NCI-H524 treated with DMSO at 0.1 percent for 48 hours (cell line): ENCODE measurements around the gene PRDM1.

Source experiments
- DNase-seq: peaks from one replicate; lab custom pipeline; 2025; lab: John Stamatoyannopoulos, UW

PRDM1 gene

GRCh38 chr6:106097411-106098231, 11.5 kb downstream of the PRDM1 start:
- no peak for DNase-seq

GRCh38 chr6:106098383-106099234, 12.5 kb downstream of the PRDM1 start:
- no peak for DNase-seq

- no peak for DNase-seq
Measured at GRCh38 chr6:106099235-106099537, 13.1 kb downstream of the PRDM1 start.

- DNase-seq: no peak
Measured at GRCh38 chr6:106100755-106101154, 14.6 kb downstream of the PRDM1 start.

GRCh38 chr6:106101466-106101865, 15.3 kb downstream of the PRDM1 start:
- DNase-seq: no peak

GRCh38 chr6:106102034-106102433, 15.9 kb downstream of the PRDM1 start:
- DNase-seq: no peak

GRCh38 chr6:106102967-106103727, 17.0 kb downstream of the PRDM1 start:
- DNase-seq: no peak

GRCh38 chr6:106103728-106104109, 17.6 kb downstream of the PRDM1 start:
- DNase-seq: no peak

GRCh38 chr6:106104476-106104875, 18.3 kb downstream of the PRDM1 start:
- no peak for DNase-seq

GRCh38 chr6:106104941-106105340, 18.8 kb downstream of the PRDM1 start:
- DNase-seq: no peak

- DNase-seq: no peak
Measured at GRCh38 chr6:106105493-106105892, 19.4 kb downstream of the PRDM1 start.

- no peak for DNase-seq
Measured at GRCh38 chr6:106106276-106107042, 20.3 kb downstream of the PRDM1 start.

- DNase-seq: no peak
Measured at GRCh38 chr6:106107043-106107613, 21.0 kb downstream of the PRDM1 start.

- no peak for DNase-seq
Measured at GRCh38 chr6:106108129-106108528, 22.0 kb downstream of the PRDM1 start.

- DNase-seq: no peak
Measured at GRCh38 chr6:106109029-106109428, 22.9 kb downstream of the PRDM1 start.

GRCh38 chr6:106110164-106110826, 24.2 kb downstream of the PRDM1 start:
- no peak for DNase-seq

- no peak for DNase-seq
Measured at GRCh38 chr6:106112433-106112832, 26.3 kb downstream of the PRDM1 start.

- no peak for DNase-seq
Measured at GRCh38 chr6:106113256-106113959, 27.3 kb downstream of the PRDM1 start.

- DNase-seq: no peak
Measured at GRCh38 chr6:106114492-106114891, 28.4 kb downstream of the PRDM1 start.

GRCh38 chr6:106115286-106115685, 29.1 kb downstream of the PRDM1 start:
- no peak for DNase-seq
